ENCODE results near the gene PPT2. TPM values are rescaled to one million over a fixed set of nuclear protein-coding genes. Genes with fewer than 3 reads are reported as not detected.

Gene PPT2
- total RNA-seq, 4 donors from 2014 or later: 13.1 to 80.0 (median 28.1) TPM

- TF ChIP-seq POLR2AphosphoS5 (IDR thresholded peaks at IDR 0.05) (peak; percentile 55 to 78 (median 70)), EP300 (IDR thresholded peaks at IDR 0.05; ENCODE audit: low read depth) (no peak), POLR2A (IDR thresholded peaks at IDR 0.05) (peak; percentile 75), CTCF (IDR thresholded peaks at IDR 0.05) (no peak)
- 1% methylated on average over 22 of the region's 23 CpGs; no CpG with 5 or more reads in 1 of the 2 donors for WGBS, 2 donors (ENCODE audit: low coverage in 1 of 2)
- intact Hi-C loops (cut with DNase I; ENCODE audit: low total_unique reads): loop anchor here (2.0 kb wide), 1 partner anchor 37 kb away; no protein-coding TSS in a partner anchor
- H3K4me3 ChIP-seq: peak within 1 kb of the TSS; percentile 77 to 95 (median 86)
- in situ Hi-C loops (cut with MboI; ENCODE audit: low pct_ligation_motif_present in 1 of 4, low pct_unique_long_range_greater_than_20kb in 1 of 4, low sequenced_read_pairs in 3 of 4): no loop called here
- H3K9me3 ChIP-seq: no peaks in the 10 kb centered on the region
- H3K27me3 ChIP-seq: no peaks in the 10 kb centered on the region
- H3K4me1 ChIP-seq: peaks cover 21 to 70% (median 45%) of the 10 kb centered on the region in 4 donors
- DNase-seq: peak; percentile 94
- peaks cover 0 to 7% (median 0%) of the 10 kb centered on the region in 4 donors for H3K36me3 ChIP-seq
- H3K27ac ChIP-seq: peak within 1 kb of the TSS; percentile 92 to 98 (median 98)
Measured at GRCh38 chr6:32190054-32190851, 36.3 kb downstream of the PPT2 start, which contains the start of gene PBX2. TSS of gene PBX2 (minus strand) at chr6:32190202. CDS start at chr6:32189915, 287 bp downstream.

- H3K27me3 ChIP-seq: no peaks in the 10 kb centered on the region
- peak overlapping the region in 3 of 4 donors; percentile 77 to 95 (median 82) for H3K4me3 ChIP-seq
- 69 to 100% methylated on average over 1 to 8 of the region's 8 CpGs for WGBS, 2 donors (ENCODE audit: low coverage in 1 of 2)
- in situ Hi-C loops (cut with MboI; ENCODE audit: low pct_ligation_motif_present in 1 of 4, low pct_unique_long_range_greater_than_20kb in 1 of 4, low sequenced_read_pairs in 3 of 4) (no loop called here), intact Hi-C loops (cut with DNase I; ENCODE audit: low total_unique reads) (loop anchor here (2.0 kb wide), 1 partner anchor 38 kb away; no protein-coding TSS in a partner anchor)
- H3K27ac ChIP-seq: peak overlapping the region; percentile 92 to 98 (median 98)
- H3K9me3 ChIP-seq: no peaks in the 10 kb centered on the region
- H3K4me1 ChIP-seq: peaks cover 21 to 66% (median 41%) of the 10 kb centered on the region in 4 donors
- no peak for DNase-seq
- peaks cover 0 to 7% (median 0%) of the 10 kb centered on the region in 4 donors for H3K36me3 ChIP-seq
- TF ChIP-seq CTCF (IDR thresholded peaks at IDR 0.05) (no peak), POLR2AphosphoS5 (IDR thresholded peaks at IDR 0.05) (no peak), EP300 (IDR thresholded peaks at IDR 0.05; ENCODE audit: low read depth) (no peak), POLR2A (IDR thresholded peaks at IDR 0.05) (no peak)
Measured at GRCh38 chr6:32190911-32191677, 37.2 kb downstream of the PPT2 start.

GRCh38 chr6:32191696-32192607 is 38.0 kb downstream of the PPT2 start:
- peaks cover 0 to under 1% (median 0%) of the 10 kb centered on the region in 4 donors for H3K36me3 ChIP-seq
- H3K9me3 ChIP-seq: no peaks in the 10 kb centered on the region
- TF ChIP-seq EP300 (IDR thresholded peaks at IDR 0.05; ENCODE audit: low read depth) (no peak), POLR2A (IDR thresholded peaks at IDR 0.05) (no peak), CTCF (IDR thresholded peaks at IDR 0.05) (no peak), POLR2AphosphoS5 (IDR thresholded peaks at IDR 0.05) (no peak)
- intact Hi-C loops (cut with DNase I; ENCODE audit: low total_unique reads) (loop anchor here (2.0 kb wide), 1 partner anchor 39 kb away; no protein-coding TSS in a partner anchor), in situ Hi-C loops (cut with MboI; ENCODE audit: low pct_ligation_motif_present in 1 of 4, low pct_unique_long_range_greater_than_20kb in 1 of 4, low sequenced_read_pairs in 3 of 4) (no loop called here)
- peaks cover 21 to 62% (median 44%) of the 10 kb centered on the region in 4 donors for H3K4me1 ChIP-seq
- WGBS, 2 donors (ENCODE audit: low coverage in 1 of 2): 58 to 59% methylated on average over 2 to 15 of the region's 15 CpGs
- H3K27me3 ChIP-seq: no peaks in the 10 kb centered on the region
- DNase-seq: no peak
- H3K27ac ChIP-seq: peak overlapping the region; percentile 92 to 98 (median 98)
- peak overlapping the region; percentile 5 to 95 (median 21) for H3K4me3 ChIP-seq
